HTR-8/SVneo (cell line): Measurements from ENCODE around the gene ERCC3.
"Not testable (repeated sequence)": the region's sequence is repeated elsewhere in the genome, so short reads cannot be mapped to it uniquely, and the experiment has no call there.

Experiments used
- DNase-seq: peaks from one replicate; pipeline ENCODE4 v3.0.0; 2011; ENCODE audit warnings: low spot score, mixed read lengths; ENCODE audit not compliant: insufficient read length
- FAIRE-seq: peaks from 2 replicates; lab custom pipeline; 2011; peaks lifted over from hg19 to GRCh38; lab: Jason Lieb, UNC

ERCC3 gene

DNA sequence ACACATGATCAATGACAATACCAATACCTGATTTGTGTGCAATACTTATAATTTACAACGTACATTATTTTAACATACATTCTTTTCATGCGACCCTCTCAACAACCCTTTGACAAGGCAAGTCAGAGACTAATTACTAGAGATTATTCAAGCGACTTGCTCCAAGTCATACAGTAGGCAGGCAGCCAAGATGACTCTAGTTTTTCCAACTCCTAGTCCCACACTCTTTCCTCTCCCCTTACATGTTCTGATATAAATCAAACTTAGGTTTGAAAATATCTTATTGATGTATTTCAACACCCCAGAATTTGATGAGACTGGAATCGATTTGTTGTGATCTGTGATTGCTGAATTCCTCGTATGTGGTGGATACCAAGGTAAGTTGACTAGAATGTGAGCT is 65.8 kb downstream of the ERCC3 start:
- FAIRE-seq (no peak), DNase-seq (no peak)

DNA sequence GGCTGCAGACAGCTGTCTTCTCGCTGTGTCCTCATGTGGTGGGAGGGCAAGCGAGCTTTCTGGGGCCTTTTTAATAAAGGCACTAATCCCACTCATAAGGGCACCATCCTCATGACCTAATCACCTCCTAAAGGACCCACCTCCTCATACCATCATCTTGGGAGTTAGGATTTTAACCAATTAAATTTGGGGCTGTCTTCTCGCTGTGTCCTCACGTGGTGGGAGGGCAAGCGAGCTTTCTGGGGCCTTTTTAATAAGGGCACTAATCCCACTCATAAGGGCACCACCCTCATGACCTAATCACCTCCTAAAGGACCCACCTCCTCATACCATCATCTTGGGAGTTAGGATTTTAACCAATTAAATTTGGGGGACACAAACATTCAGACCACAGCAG is 66.7 kb downstream of the ERCC3 start:
- not testable (repeated sequence) for FAIRE-seq, DNase-seq

DNA sequence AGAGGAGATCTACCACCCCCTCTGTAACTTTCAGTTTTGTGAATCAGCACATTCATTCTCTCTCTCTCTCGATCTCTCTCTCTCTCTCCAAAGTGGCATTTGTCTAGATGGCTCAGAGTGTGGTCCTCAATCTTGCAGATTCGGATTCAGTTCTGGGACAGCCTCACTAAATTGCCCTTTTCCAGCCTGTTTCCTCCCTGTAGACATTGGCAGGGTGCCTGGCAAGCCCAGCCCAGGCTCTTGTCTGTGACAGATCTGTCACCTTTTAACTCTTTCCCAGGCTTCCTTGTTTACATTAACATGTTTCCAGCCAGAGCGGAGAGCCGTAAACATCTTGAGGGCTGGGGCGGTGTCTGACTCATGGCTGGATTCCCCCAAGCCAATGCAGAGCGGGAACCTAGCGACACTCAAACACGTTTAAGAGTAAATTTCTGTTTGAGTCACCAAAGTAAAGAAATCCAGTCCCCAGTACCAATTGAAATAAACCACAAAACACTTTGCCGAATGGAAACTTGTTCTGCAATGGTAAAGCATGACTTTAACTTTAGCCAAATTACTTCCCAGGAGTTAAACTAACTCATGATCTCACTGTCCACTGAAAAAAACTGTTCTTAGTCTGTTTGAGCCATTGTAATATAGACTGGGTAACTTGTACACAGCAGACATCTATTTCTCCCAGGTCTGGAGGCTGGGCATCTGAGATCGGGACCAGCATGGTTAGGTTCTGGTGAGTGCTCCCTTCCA is 67.3 kb downstream of the ERCC3 start:
- DNase-seq (peak; percentile 71), FAIRE-seq (no peak)

DNA sequence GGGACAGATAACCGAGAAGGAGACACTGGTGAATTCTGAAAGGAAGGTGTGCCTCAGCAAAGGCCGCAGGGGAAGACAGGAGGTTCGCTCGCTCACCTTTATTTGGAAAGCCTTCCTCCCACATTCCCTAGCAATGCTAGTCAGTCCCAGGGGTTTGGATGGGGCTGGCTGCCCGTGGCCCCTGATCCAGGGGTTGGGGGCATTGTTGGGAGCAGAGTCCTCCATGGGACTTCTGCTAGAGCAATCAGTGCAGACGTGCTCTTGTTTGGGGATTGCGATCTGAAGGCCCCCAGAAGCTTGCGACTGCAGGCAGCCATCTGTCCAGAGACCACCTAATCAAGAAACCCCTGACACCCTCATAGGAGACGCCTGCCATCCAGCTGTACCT is 67.8 kb downstream of the ERCC3 start:
- FAIRE-seq (no peak), DNase-seq (no peak)

DNA sequence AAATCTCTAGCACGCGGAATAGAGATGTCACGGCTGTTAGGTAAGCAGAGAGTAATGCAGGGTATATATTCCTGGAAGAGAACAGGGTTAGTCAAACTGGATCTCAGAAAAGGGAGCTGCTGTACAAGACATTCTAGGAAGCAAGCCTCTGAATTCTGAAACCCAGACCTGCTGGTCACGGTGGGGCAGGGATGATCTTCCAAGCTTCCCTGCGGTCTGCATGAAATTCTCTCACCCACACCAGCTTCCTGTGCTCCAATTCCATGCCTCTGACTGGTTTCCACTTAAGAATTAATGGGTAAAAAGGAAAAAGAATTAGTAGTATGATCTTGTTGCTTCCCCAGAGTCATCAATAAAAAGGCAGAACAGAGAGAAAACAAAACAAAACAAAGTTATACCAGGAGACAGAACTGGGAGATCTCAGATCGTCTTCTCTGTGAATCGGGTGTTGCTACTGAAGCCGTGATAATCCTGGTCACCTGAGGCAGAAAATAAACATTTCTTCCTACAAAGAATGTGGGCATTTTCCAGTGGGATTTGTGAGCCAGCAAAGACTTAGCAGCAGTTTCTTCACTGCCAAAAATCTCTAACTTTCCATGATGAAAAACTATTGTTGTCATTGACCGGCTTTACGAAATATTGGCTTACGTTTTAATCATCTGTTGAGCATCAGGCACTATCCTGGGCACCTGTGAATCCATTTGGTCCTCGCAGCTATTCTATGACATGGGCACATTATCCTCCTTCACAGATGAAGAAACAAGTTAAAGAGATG is 68.6 kb downstream of the ERCC3 start:
- DNase-seq (no peak), FAIRE-seq (no peak)

DNA sequence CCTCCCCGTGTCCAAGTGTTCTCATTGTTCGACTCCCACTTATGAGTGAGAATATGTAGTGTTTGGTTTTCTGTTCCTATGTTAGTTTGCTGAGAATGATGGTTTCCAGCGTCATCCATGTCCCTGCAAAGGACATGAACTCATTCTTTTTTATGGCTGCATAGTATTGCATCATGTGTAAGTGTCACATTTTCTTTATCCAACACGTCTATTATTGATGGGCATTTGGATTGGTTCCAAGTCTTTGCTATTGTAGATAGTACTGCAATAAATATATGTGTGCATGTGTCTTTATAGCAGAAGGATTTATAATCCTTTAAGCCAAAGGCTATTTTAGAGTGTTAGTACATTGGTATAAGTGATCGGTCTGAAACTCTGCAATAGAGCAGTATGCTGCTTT is 69.8 kb downstream of the ERCC3 start:
- DNase-seq, FAIRE-seq: not testable (repeated sequence)

DNA sequence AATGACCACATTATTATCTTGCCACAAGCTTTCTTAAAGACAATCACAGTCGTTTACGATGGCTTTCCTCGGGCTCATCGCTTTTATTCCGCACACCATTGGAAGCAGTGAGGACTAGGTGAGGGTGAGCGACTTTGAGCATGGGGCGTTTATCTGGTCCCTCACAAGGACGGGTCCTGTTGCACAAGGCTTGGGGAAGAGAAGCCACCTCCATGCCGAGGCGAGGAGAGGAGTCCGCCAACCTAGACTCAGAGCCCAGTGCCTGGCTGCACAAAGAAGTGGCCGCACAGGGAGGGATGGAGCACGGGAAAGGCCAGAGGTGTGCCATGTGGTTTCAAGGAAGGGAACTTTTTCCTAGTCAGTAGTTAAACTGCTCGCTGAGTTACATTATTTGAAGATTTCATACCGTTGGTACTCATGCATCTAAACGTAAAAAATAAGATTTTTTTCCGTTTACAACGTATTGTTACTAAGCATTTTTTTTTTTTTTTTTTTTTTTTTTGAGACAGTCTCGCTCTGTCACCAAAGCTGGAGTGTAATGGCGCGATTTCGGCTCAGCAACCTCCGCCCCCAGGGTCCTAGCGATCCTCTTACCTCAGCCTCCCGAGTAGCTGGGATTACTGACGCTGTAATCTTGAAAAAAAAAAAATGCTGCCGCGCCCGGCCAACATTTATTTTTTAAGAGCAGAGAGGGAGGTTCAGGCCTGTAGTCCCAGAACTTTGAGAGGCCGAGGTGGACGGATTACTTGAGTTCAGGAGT is 73.0 kb downstream of the ERCC3 start:
- DNase-seq = no peak
- no peak for FAIRE-seq

DNA sequence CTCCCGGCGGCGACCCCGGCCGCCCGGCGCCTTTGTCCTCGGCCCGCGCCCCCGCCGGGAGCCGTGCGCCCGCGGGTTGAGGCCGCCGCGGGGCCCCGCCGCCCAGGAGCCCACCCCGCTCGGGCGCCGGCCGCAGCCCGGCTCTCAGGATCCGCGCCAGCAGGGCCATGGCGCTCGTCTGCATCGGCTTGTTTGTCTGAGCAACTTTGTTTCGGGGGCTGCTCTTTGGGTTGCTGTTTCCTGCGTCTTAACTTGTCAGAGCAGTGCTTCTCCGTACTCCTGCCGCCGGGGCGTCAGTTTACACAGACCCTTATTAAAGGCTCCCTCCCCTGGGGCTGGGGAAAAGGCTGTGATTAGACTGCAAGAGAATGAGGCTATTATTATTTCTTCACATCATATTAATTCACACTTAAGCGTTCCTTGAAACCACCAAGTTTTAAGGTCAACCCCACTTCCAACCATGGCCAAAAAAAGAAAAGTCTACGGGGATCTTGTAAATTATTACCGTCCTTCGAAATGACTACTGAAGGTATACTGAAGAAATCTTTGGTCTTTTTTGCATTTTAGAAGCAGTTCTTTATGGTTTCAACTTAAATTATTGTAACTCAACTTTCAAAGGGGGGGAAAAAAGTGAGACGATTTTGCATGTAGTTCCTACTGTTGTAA is 73.7 kb downstream of the ERCC3 start, which contains the start of gene CYP27C1:
CYP27C1 (minus strand) TSS at position 198 of the 666 bp plus-strand sequence; CDS start at position 169, 29 bp downstream.
- no peak for DNase-seq

DNA sequence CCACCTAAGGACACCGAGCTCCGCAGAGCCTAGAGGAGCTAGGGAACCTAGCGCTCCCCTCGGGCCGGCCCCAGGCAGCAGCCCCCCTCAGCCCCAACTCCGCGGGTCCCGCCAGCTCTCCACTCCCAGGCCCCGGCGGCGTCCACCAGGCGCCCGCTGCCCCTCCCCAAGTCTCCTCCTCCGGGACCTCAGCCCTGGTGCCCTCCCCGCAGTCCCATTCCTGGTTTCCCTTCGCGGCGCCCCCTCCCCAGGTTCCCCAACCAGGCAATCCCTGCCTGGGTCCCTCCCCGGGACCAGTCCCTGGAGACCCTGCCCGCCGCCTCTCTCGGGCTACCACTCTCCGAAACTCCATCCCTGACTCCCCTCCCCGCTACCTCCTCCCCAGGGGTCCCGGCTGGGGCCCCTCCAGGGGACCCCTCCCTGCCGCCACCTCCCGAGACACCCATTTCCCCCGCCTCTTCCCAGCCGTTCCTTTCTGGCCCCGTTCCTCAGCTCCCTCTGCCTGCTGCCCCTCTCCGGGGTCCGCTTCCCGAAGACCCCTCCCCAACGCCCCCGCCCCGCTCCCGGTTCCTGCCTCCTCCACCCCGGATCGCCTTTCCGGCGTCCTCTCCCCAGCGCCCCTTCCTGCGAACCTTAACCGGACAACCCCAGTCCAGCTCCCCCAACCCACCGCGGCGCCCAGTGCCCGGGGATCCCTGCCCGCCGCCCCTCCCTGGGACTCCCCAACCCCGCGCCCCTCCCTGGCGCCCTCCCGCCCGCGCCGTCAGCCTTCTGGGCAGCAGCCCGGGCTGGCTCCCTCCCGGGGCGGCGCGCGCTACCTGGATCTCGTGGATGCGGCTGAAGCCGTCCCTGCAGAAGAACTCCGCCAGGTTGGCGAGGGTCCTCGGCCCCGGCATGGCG is 74.5 kb downstream of the ERCC3 start:
- FAIRE-seq = no peak
- no peak for DNase-seq

More for the DNA sequence above, 73.7 kb downstream of the ERCC3 start, which contains the start of gene CYP27C1:
- FAIRE-seq = no peak

DNA sequence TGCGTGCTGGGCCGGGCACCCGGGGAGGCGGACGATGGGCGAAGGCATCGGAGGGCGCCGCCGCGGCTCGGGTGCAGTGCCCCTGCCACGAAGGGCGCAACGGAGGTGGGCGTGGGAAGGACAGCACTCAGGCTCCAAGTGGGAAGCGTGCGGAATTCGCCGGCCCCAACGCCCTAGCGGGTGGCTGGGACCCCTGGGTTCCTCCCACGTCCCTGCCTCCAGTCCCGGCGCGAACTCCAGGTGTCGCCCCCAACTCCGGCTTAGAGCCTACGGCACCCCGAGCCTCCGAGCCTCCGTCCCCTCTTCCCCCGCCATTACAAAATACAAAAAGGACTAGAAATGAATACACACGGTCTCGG is 75.2 kb downstream of the ERCC3 start:
- no peak for DNase-seq
- FAIRE-seq = peak; percentile 33

DNA sequence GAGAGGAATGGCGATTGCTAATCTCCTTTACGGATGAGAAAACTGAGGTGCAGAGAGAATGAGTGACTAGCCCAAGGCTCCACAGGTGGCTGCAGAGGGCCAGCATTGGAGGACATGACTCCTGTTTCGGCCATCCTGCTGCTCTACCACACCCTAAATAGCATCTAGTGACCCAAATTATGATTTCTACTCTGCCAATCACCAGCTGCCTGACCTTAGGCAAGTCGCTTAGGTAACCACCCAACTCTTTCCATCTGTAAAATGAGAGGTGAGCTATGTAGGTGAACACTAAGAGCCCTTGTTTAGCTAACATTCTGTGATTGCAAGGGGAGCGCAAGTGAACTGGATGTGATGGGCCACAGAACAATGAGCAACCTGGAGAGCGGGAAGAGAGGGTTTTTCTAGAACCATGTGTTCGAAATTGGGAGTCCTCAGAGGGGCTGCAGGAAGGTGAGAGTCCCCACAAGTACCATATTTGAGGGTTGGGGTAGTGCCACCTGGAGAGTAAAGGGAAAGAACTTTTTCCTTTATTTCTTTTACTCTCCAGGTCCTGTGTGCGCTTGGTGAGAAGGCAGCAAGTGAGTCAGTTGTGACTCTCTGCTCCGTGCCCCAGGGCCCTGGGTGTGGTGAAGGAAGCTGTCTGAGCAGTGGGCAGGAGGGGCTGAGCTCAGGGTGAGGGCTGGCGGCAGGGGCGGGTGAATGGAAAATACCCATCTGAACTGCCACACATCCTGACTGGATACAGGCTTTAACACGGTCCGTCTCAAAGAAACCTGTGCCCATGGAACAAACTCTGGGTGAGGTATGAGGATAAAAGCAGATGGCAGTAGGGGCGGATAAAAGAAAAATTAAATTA is 76.2 kb downstream of the ERCC3 start:
- DNase-seq (no peak), FAIRE-seq (no peak)

DNA sequence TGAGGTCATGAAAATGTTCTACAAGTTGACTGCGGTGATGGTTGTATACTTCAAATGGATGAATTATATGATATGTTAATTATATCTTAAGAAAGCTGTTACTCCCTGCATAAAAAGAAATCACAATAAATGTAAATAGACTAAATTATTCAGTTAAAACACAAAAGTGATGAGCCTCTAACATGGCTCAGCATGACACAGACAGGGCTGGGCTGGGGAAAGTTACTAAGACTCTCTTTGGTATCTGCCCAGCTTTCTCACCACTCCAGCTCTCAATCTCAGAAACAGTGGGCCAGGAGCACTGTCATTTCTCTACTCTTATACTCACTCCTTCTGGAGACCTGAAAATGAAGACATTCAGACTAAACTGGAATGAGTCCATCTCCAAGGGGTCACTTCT is 77.4 kb downstream of the ERCC3 start:
- no peak for FAIRE-seq

DNA sequence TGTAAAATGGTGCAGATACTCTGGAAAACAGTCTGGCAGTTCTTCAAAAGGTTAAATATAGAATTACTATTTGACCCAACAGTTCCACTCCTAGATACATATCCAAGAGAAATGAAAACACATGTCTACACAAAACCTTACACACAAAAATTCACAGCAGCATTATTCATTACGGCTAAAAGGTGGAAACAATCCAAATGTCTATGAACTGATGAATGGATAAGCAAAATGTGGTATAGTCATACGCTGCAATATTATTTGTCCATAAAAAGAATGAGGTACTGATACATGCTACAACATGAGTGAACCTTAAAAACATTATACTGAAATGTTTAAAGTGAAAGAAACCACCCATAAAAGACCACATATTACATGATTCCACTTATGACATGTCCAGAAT is 77.8 kb downstream of the ERCC3 start:
- no peak for DNase-seq
- no peak for FAIRE-seq

More for the DNA sequence above, 77.4 kb downstream of the ERCC3 start:
- no peak for DNase-seq

DNA sequence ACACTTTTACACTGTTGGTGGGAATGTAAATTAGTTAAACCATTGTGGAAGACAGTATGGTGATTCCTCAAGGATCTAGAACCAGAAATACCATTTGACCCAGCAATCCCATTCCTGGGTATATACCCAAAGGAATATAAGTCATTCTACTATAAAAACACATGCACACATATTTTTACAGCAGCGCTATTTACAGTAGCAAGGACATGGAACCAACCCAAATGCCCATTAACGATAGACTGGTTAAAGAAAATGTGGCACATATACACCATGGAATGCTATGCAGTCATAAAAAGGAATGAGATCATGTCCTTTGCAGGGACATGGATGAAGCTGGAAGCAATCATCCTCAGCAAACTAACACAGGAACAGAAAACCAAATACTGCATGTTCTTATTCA is 79.7 kb downstream of the ERCC3 start:
- FAIRE-seq, DNase-seq: not testable (repeated sequence)

DNA sequence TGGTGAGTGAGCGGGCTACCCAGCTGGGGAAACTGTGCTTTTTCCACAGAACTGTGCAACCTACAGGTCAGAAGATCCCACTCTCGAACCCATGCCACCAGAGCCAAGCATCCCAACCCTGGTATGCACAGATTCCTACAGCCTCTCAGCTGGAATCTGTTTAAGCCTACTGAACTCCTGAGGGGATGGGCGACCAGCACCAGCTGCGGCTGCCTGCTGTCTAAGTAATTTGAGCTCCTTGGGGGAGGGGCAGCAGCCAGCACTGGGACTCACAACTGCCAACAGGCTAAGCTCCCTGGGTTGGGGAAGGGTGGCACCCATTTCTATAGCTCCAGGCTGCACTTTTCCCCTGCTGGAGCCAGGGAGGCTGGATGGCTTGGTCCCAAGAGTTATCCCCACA is 85.6 kb downstream of the ERCC3 start:
- no peak for FAIRE-seq
- no peak for DNase-seq
